CD4-positive, alpha-beta T cell treated with Interleukin-12 subunit alpha and Interleukin-12 subunit beta, for 1 hour (primary cell): Measurements from ENCODE around the gene ERF.
A peak's percentile ranks its signal among the peaks of the same experiment; 100 is the strongest.

ENCODE experiments used
- DNase-seq: peaks from one replicate; pipeline ENCODE4 v3.0.0-alpha.2; 2020

Gene ERF

DNA sequence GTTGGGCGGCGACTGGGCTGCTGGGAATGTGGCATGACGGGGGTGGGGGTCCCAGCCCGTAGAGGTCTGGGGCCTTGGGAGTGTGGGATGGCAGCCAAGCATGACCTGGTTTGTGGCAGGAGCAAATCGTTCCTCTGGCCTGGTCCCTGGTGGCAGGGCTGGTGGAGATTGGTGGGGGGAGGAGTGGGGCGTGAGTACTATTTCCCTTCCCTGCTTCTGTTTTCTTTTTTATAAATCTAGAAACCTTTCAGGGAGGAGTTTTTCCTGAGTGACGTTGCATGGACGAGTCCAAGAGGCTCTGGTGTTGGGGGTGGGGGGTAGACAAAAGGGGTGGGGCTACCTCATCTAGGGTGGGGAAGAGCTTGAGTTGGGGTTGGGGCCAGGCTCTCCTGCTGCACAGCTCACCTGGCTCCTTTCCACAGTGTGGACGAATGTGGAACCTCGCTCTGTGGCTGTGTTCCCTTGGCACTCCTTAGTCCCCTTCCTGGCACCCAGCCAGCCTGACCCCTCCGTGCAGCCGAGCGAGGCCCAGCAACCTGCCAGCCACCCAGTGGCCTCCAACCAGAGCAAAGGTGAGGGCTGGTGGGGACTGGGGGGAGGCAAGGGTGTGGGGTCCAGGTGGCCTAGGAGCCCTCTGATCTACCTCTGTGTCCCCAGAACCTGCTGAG lies 31.6 kb upstream of the ERF start:
- DNase-seq, result no peak

DNA sequence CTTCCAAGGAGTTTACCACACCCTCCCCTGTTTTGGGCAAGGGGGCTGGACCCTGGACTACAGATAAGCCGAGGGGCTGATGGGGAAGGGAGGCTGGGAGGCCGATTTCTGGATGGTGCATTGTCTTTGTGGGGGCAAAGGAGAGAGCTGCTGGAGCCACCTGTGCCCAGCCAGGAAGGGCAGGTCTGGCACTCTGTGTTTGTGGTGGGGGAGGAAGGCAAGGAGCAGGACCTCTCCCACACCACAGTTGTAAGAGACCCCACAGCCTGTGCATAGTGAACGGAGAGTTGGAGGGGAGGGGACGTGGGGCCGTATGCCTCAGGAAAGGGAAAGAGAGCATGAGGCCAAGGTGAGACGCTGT lies 31.0 kb upstream of the ERF start:
- DNase-seq, result no peak

DNA sequence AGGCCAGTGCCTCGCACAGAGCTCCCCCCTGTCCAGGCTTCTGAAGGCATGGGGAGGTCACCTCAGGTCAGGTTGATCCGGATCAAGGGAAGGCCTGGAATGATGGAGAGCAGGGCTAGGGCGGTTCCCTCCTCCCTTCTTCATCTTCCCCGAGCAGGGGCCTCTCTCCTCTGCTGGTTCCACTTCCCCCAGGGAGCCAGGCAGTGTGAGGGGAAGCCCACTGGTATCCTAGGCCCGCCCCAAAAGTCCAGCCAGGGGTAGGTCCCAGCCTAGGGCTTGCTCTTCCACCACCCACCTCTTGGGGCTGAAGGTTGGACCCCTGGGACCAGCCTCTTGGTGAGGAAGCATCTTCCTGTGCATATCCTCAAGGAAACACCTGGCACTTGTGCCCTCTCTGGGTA lies 30.6 kb upstream of the ERF start:
- DNase-seq, result no peak

DNA sequence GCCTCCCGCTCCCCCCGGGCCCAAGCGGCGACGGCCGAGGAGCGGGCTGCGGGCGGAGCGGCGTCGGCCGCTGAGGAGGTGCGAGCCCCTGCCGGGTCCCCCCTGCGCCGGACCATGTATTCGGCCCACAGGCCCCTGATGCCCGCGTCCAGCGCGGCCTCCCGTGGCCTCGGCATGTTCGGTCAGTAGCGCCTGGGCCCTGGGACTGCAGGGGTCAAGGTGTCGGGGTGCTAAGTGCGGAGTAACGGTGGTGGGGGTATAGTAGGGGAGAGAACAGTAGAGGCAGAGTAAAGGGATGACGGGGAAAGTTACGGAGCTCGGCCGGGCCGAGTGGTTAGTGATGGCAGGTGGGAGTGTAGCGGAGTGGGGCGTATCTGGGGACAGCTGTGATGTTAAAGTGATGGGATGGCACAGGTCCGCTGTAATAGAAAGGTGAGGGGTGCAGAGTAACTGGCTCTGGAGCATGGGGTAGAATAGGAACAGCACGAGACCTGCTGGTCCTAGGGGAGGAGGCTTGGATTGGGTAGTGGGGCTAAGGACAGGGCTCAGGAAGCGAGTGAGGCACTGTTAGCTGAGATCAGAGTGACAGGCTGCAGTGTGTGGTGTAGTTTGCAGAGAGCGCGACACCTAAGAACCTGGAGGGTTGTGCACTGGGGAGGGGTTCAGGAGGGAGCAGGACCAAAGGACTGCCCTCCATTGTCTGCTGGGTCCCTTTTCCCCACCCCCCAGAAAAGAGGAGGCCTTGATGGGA lies 29.8 kb upstream of the ERF start:
- peak; percentile 33 for DNase-seq

DNA sequence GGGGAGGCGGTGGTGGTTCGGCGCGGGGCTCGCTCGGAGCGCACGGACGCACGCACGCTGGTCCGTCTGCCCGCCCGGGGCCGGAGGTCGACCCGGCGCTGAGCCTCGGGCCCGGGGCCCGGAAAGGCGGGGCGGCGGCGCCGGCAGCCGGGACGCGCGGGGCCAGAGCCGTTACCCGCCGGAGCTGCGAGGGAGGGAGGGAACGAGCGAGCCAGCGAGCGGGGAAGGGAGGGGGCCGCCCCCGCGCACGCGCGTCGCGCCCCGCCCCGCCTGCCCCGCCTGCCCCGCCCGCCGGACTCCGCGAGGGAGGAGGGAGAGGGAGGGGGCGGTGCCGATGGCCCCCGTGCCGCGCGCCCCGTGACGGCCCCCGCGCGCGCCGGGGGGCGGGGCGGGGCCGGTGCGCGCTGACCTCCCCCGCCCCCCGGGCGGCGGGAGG lies 29.2 kb upstream of the ERF start:
- DNase-seq, result peak; percentile 93

DNA sequence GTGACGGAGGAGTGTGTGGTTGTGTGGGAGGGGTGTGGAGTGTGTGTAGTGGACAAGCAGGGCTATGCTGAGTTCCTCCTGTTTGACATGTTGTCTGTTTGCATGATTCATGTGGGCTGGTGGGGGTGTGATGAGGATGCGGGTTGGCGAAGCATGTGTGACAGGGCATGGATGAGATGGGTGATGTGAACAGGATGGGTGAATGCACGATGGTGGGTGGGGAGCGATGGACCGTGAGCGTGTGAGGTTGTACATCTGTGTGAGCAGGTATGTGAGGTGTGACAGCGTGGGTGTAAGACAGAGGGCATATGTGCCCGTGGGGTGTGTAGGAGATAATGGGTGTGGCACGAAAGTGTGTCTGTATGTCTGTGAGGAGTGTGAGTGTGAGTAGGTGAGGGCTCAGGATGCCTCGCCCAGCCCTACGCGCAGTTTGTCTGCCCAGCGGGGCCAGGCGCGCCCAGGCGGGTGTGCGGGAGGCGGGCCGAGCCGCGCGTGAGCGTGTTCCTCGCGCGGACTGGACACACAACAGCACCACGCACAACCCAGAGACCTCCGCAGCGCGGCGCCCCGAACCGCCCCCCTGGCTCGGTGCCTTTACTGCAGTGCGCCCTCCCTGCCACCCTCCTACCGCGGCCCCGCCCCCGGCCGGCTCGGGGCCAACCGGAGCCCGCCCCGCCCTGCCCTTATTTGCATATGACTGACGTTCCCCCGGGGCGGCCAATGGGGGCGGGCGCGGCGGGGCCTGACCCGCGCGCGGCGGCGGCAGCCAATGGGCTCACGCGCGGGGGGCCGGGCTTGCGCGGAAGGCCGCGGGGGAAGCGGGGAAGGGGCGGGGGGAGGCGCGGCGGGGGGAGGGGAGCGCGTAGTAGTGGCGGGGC lies 28.5 kb upstream of the ERF start:
- DNase-seq, result peak; percentile 97

DNA sequence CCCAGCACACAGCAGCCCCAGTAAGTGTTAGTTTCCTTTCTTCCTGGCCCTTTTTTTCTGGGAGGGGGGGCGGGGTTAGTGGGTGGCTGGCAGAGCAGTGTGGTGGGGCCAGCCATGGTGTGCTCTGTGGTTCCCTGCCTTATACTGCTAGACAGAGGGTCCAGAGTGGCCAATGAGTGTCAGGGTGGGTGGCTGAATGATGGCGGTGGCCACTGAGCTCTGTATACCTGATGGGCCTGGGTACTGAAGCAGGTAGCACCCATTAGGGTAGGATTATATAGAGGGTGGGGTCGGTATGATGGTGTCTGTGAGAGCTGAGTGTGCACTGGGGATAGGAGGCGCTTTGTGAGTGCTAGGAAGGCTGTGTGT lies 27.9 kb upstream of the ERF start:
- no peak for DNase-seq

DNA sequence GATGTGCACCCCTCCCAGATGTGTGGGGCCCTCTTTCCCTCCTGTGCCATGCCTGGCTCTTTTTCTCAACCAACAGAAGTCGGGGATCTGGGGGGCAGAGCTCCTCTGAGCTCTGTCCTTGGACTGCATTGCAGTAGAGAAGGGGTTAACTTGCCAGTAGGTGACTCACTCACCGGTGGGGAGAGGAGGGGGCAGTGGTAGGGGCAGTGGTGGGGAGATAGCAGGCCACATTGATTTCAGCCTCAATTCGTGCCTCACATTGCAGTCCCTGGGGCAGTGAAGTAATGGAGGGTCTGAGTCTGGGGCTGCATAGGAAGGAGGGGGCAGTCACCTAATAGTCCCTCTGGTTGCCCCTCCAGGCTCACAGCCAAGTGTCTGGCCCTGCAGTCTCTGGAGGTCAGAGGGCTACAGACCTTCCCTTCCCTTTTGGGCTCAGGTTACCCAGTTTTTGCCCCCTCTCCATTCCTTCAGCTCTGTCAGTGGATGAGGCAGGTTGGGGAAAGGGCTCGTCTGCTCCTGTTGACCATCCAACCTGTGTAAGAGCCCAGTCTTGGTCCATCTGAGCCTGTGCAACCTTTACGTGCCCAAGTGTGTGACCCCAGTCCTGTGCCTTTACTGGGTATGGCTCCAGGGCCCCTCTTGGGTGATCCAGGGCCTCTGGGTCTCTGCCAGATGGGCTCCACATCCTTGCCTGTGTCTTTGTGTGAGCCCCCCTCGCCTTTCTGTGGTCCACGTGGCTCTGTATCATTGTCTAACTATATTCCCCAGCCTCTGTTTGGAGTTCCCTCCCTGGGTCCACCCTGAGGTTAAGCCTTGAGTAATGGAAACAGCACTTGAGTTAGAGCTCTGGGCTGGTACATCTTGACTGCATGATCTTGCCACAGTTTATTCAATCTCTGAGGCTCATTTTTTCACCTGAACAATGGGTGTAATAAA lies 27.2 kb upstream of the ERF start:
- no peak for DNase-seq

DNA sequence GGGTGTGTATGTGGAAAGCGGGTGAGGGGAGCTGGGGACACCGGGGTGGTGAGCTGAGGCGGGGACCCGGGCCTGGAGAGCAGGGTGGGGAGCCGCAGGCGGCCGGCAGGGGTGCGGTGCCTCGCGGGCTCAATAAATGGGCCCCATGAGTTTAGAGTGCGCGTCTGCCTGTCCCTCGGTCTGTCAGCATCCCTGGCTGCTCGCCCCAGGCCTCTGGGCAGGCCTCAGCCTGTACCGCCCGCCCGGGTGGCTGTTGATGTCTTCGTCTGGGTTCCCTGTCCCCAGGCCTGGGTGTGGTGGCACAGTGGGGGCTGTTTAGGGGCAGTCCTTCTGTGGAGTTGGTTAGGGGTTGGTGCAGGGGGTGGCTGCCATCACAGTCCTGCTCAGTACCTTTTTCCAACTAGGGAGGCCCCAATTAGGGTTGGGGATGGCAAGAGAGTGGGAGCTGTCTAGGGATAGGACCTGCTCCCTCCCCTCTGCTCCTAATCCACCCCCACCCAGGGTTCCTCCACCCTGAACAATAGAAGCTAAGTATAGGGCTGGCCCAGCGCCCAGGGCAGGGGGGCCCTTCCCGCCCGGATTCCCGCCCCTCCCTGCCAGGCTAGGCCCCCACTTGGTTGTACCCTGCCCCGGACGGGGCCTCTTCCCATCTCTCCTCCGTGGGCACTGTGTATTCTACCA lies 26.4 kb upstream of the ERF start:
- peak; percentile 41 for DNase-seq

DNA sequence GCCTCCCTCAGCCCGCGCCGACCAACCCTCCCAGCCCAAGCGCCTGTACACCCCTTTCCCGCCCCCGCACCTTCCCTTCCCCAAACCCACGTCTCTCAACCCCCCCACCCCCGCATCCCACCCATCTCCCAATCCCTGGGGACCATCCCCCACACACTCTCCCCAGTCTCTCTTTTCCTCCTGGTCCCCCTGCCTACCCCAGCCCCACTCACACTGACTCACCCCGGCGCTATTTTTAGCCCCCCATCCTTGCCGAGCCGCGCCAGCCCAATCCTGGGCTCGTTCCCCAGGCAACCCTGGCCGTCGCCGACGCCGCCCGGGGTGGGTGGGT lies 25.9 kb upstream of the ERF start:
- no peak for DNase-seq

DNA sequence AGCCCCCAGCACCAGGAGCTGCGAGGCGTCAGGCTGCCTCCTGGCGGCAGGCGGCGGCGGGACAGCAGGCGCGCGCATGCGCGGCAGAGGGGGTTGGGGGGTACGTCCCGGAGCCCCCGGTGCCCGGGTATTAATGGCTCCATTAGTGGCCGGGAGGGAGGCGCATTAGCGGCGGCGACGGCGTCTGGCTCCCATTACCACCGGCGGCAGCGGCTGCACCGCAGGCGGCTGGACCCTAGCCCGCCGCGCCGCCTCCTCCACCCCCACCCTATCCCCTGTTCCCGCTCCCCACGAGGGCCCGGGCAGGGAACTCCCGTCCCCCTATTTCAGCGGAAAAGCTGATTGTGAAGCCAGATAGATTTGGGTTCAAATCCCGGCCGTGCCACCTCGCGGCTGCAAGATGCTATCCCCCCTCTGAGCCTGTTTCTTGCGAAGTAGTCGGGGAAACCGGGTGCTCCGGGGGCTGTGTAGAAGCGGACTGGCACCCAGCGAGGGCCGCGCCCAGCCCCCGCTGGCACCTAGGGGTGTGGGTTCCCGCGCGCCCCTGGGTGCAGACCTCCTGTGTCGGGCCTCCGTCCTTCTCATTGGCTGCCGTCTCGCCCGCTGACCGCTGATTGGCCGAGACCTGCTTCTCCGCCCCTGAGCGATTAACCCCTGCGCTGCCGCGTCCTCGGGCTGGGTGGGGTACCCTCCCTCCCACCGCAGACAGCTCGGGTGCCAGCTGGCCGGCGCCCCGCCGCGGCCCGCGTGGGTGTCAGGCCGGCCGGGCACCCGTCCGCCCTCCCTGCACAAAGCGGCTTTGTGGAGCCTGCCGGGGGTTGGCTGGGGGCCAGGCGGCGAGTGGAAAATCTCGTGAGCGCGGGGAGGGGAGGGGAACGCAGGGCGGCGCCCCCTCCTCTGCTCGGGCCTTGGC lies 25.2 kb upstream of the ERF start:
- DNase-seq, result peak; percentile 92

DNA sequence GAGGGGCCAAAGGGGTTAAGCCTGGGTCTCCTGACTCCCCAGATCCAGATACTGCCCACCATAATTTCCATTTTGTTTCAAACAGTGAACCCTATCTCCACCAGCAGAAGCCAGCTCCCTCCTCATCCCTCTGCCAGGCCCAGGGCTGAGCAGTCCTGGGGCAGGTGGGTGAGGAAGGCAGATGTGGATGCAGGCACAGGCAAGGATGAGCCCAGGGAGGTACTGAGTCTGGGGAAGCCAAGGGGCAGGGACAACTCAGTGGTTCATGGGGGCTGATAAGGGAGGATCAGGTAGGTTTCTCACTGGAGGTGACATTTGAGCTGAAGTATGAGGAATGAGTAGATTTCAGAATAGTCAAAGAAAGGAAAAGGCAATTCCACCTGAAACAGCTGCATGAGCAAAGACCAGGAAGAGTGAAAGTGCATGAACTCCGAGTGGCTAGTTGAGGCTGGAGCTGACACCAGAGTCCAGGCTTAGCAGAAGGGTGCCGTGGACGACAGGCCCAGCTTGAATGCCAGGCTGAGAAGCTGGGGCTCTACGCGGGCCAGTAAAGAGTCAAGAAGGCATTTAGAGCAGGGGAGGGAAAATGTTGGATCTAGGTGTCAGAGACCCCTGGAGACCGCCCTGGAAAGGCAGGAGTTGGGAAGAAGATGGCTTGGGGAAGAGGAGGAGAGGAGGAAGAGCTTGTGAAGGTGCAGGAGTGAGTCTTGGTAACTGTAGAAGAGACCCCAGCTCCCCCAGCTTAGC lies 24.4 kb upstream of the ERF start:
- no peak for DNase-seq

DNA sequence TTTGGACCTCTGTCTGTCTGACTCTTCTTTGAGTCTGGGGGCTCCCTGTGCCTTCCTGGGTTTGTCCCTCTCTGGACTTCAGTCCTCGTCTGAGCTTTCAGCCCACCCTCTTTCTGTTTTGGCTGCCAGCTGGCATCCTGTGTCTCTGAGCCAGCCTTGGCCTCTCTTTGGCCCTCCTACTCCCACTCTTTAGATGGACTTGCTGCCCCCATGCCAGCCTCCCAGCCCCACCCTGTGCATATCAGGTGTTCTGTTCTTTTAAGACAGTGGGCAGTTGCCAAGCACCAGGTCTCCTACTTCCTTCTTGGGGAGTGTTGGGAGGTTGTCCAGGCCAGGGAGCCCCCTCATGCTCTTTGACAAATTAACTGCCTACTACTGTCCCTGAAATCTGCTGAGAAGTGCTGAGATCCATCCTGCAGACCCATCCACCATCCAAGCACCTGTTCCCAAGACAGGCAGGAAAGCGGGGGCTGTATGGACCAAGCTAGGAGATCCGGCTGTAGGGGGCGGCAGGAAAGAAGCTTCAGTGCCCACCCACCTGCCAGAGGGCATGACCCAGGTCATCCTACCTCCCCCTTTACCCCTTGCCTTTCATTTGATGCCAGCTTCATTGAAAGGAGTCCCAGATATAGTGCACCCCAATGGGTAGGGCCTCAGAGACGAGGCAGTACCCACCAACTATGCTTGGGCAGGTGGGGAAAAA lies 23.7 kb upstream of the ERF start:
- DNase-seq, result no peak

DNA sequence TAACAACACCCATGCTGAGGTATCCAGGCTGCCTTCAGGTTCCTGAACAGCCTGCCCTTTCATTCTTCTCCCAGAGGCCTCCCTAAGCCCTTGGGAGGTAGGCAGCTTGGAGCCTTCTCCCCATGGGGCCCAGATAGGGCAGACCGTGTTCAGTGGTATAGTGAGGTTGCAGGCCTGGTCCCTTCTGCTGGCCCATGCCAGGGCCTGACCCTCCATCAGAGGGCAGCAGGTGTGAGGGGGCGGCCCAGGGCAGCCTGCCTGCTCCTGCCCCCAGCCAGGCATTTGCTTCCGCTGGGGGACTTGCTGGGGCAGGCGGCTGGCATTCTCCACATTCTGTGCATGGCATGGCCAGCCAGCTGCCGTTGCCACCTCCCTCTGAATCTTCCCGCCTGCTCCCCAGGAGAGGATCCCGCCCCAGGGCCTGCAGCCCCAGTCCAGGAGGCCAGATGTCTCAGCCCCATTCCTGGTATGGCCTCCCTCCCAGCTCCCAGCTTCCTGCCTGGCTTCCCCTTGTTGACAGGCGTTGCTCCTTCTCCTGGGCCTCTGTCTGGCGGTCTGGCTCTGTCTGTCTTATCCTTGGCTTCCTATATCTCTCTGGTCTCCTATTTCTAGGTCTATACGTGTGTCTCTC lies 23.0 kb upstream of the ERF start:
- no peak for DNase-seq

DNA sequence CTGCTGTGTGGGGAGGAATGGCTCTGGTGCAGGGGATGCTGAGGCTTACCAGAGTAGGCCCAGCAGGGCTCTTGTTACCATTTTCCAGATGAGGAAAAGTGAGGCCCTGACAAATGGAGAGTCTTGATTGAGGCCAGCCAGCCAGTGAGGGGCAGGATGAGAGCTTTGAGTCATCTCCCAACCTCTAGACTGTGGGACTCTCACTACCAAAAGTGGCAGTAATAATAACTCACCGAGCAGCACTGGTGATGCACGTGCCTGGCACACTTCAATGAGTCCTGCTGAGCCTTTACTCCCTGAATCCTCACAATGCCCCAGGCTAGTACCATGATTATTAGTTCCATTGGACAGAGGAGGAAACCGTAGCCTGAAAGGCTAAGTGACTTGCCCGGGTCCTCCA lies 21.9 kb upstream of the ERF start:
- DNase-seq, result no peak

DNA sequence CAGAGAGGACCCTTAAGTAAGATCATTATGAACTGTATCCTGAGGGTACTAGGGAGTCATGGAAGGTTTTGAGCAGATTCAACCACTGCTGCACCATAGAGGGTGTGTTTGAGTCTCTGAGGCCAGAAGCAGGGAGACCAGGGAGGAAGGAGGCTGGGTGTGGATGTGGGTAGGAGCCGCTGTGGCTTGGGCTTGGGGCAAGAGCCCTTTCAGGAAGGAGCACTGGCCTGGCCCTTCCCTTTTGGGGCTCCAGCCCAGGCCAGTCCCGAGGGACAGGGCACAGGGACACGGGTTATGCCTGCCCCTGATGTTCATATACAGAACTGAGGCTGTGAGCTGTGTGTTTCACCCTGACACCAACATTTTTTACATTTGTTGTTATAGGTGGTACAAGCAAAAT lies 21.4 kb upstream of the ERF start:
- DNase-seq, result no peak

DNA sequence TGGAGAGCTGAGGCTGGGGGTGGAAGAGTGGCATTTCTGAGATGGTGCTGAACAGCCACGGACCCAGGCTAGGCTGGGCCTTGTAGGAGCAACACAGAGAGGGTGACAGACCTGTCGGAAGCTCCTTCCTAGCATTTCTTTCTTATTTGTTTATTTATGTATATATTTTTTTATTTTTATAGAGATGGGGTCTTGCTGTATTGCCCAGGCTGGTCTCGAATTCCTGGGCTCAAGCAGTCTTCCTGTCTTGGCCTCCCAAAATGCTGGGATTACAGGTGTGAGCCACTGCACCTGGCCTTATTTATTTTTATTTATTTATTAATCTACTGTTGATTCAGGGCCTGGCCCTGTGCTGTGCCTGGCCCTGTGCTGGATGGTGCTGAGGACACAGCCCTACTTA lies 20.6 kb upstream of the ERF start:
- DNase-seq, result no peak

DNA sequence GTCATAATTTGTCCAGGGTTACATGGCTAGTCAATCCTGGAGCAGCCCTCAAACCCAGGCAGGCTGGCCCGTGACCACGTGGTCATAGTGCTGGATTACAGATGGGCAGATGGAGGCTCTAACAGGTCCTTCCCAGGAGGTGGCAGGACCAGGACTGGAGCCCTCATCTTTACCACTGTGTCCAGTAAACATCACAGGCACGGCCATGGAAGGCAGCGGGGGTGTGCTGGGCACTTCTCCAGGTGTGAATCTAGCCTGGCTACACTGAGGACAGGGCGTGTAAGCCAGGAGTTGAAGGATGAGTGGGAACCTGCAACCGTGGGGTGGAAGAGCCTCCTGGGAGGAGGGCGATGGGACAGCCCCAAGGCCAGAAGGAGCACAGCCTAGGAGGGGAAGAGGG lies 20.2 kb upstream of the ERF start:
- no peak for DNase-seq

DNA sequence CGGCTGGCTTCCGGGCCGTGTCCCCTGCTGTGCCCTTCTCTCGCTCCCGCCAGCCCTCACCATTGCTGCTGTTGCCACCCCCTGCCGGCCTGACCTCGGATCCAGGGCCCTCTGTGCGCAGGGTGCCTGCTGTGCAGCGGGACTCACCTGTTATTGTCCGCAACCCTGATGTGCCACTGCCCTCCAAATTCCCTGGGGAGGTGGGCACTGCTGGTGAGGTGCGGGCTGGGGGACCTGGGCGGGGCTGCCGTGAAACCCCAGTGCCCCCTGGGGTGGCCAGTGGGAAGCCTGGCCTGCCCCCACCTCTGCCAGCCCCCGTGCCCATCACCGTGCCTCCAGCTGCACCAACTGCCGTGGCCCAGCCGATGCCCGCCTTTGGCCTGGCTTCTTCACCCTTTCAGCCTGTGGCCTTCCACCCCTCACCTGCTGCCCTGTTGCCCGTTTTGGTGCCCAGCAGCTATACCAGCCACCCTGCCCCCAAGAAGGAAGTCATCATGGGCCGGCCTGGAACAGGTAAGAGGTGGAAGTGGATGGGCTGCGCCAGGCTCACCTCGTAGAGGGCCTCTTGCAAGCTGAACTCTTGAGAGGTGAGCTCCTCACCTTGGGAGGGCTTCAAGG lies 19.2 kb upstream of the ERF start:
- no peak for DNase-seq
